SK-N-SH treated with all-trans-retinoic acid at 6 μM for 48 hours (cell line): ENCODE data around the gene SYT4.

Source experiments
- ATAC-seq: fragments of 200-7000 bp; cut with Tn5 transposase; 3 replicates; pipeline ENCODE4 v1.9.1; 2020; ENCODE audit warnings: mild to moderate bottlenecking, moderate library complexity
- ARNTL ChIP-seq: fragments of 450-650 bp; formaldehyde crosslinking; IDR thresholded peaks from 2 replicates; pipeline ENCODE4 v1.5.0; 2020; ENCODE audit warnings: low read depth, mild to moderate bottlenecking, moderate library complexity, borderline replicate concordance
- BACH2 ChIP-seq: fragments of 250-450 bp; sonication (Bioruptor Pico); IDR thresholded peaks from 2 replicates; pipeline ENCODE4 v1.9.0; 2021; ENCODE audit warnings: mild to moderate bottlenecking, borderline replicate concordance
- CSDC2 ChIP-seq: fragments of 250-450 bp; sonication (Bioruptor Pico); IDR thresholded peaks from 2 replicates; pipeline ENCODE4 v1.5.0; 2020; ENCODE audit warnings: mild to moderate bottlenecking, moderate library complexity
- GLIS3 ChIP-seq: fragments of 250-450 bp; sonication (Bioruptor Pico); IDR thresholded peaks from 2 replicates; pipeline ENCODE4 v1.5.0; 2020; ENCODE audit warnings: mild to moderate bottlenecking, moderate library complexity
- ISL1 ChIP-seq: fragments of 250-450 bp; sonication (Bioruptor Pico); IDR thresholded peaks from 2 replicates; pipeline ENCODE4 v2.1.2; 2022; ENCODE audit warnings: mild to moderate bottlenecking, moderate library complexity
- OSR1 ChIP-seq: fragments of 250-450 bp; sonication (Bioruptor Pico); IDR thresholded peaks from 2 replicates; pipeline ENCODE4 v1.8.0; 2022; ENCODE audit warnings: moderate library complexity, mild to moderate bottlenecking, inconsistent platforms
- PPARA ChIP-seq: fragments of 250-450 bp; sonication (Bioruptor Pico); IDR thresholded peaks from 2 replicates; pipeline ENCODE4 v1.5.0; 2020; ENCODE audit warnings: mild to moderate bottlenecking, borderline replicate concordance
- RARB ChIP-seq: fragments of 250-450 bp; sonication (Bioruptor Pico); IDR thresholded peaks from 2 replicates; pipeline ENCODE4 v1.8.0; 2021; ENCODE audit warnings: mild to moderate bottlenecking, moderate library complexity
- SNAI2 ChIP-seq: fragments of 250-450 bp; sonication (Bioruptor Pico); IDR thresholded peaks from 2 replicates; pipeline ENCODE4 v1.5.0; 2020; ENCODE audit warnings: mild to moderate bottlenecking, moderate library complexity
- TCF4 ChIP-seq: fragments of 250-450 bp; sonication (Bioruptor Pico); IDR thresholded peaks from 2 replicates; pipeline ENCODE4 v1.8.0; 2021; ENCODE audit warnings: mild to moderate bottlenecking, moderate library complexity, borderline replicate concordance
- TOX ChIP-seq: fragments of 250-450 bp; sonication (Bioruptor Pico); IDR thresholded peaks from 2 replicates; pipeline ENCODE4 v1.8.0; 2021; ENCODE audit warnings: mild to moderate bottlenecking, moderate library complexity, borderline replicate concordance
- ZFP3 ChIP-seq: fragments of 250-450 bp; sonication (Bioruptor Pico); IDR thresholded peaks from 2 replicates; pipeline ENCODE4 v1.5.0; 2020; ENCODE audit warnings: mild to moderate bottlenecking, moderate library complexity
- ZFP30 ChIP-seq: fragments of 450-650 bp; formaldehyde crosslinking; IDR thresholded peaks from 2 replicates; pipeline ENCODE4 v1.5.0; 2022; ENCODE audit warnings: mild to moderate bottlenecking, moderate library complexity
- ZNF565 ChIP-seq: fragments of 450-650 bp; formaldehyde crosslinking; conservative IDR thresholded peaks from 2 replicates; pipeline ENCODE4 v1.5.0; 2020; ENCODE audit warnings: low read depth, mild to moderate bottlenecking, moderate library complexity
- ZNF70 ChIP-seq: fragments of 450-650 bp; formaldehyde crosslinking; IDR thresholded peaks from 2 replicates; pipeline ENCODE4 v1.5.0; 2020; ENCODE audit warnings: mild to moderate bottlenecking, moderate library complexity
- ZNF8 ChIP-seq: fragments of 450-650 bp; formaldehyde crosslinking; IDR thresholded peaks from 2 replicates; pipeline ENCODE4 v1.5.0; 2020; ENCODE audit warnings: mild to moderate bottlenecking, moderate library complexity
- TF ChIP-seq, protein P1 (sequence below): fragments of 250-450 bp; sonication (Bioruptor Pico); IDR thresholded peaks from 2 replicates; pipeline ENCODE4 v1.5.0; 2020; ENCODE audit warnings: mild to moderate bottlenecking, moderate library complexity
- TF ChIP-seq, protein P2 (sequence below): fragments of 250-450 bp; sonication (Bioruptor Pico); IDR thresholded peaks from 2 replicates; pipeline ENCODE4 v1.5.1; 2020; ENCODE audit warnings: low read depth, mild to moderate bottlenecking, moderate library complexity
- TF ChIP-seq, protein P3 (sequence below): fragments of 250-450 bp; sonication (Bioruptor Pico); IDR thresholded peaks from 2 replicates; pipeline ENCODE4 v1.8.0; 2020; ENCODE audit warnings: mild to moderate bottlenecking, moderate library complexity, borderline replicate concordance
- TF ChIP-seq, protein P4 (sequence below): fragments of 250-450 bp; sonication (Bioruptor Pico); IDR thresholded peaks from 2 replicates; pipeline ENCODE4 v1.5.1; 2021; ENCODE audit warnings: mild to moderate bottlenecking, moderate library complexity

The SYT4 gene

DNA sequence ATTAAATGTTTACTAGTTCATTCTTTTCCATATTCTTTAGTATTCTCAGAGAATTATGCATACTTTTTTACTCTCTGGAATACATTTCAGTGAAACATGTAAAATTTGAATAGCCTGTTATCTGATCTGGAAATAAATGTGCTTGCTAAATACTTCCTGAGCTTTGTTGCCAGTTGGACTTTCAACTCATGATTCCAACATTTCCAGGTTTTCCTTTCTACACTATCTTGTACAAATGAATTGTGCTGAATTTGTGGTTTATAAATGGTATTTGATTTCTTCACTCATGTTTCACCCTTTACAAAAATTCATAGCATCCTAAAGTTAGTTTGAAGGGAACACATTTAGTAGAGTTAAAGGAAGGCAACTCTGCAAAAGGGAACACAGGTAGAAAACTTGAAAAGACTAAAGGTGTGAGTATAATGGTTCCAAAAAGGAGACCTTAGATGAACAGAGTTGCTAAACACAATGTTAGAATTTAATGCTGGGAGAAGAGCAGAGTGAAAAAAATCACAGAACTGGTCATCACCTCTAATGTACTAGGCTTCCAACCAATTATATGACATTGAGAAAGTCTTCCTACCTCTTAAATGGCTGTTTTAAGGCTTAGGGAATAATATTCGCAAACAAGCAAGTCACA is 28.6 kb downstream of the SYT4 start:
- TF ChIP-seq RARB (no peak), PPARA (CRISPR knock-in tag) (no peak), ZFP3 (no peak), ARNTL (no peak)

DNA sequence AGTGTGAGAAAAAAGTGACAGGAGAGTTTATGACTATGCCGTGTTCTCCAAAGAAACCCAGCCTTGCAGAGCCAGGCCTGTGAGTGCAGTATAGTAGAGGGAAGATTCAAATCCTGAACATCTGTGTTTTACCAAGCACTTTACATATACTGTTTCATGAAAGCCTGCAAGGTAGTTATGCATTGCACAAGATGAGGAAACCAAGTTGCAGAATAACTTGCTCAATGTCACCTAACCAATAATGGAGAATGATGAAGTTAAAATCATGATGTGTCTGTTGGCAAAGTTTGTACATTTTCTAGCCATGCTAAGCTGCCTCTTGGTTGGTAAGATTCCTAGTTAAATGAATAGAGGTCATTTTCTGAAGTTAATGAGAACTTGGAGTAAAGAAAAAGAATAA is 29.3 kb downstream of the SYT4 start:
- no peak for ATAC-seq
- TF ChIP-seq SNAI2 (no peak), TCF4 (CRISPR knock-in tag) (no peak), ZNF70 (CRISPR knock-in tag) (no peak), GLIS3 (CRISPR knock-in tag) (no peak), CSDC2 (no peak), ARNTL (no peak), TOX (no peak), ZNF8 (CRISPR knock-in tag) (no peak), OSR1 (CRISPR knock-in tag) (no peak), ZFP30 (CRISPR knock-in tag) (no peak), ZFP3 (no peak), RARB (no peak)
- TF ChIP-seq, protein P1, sequence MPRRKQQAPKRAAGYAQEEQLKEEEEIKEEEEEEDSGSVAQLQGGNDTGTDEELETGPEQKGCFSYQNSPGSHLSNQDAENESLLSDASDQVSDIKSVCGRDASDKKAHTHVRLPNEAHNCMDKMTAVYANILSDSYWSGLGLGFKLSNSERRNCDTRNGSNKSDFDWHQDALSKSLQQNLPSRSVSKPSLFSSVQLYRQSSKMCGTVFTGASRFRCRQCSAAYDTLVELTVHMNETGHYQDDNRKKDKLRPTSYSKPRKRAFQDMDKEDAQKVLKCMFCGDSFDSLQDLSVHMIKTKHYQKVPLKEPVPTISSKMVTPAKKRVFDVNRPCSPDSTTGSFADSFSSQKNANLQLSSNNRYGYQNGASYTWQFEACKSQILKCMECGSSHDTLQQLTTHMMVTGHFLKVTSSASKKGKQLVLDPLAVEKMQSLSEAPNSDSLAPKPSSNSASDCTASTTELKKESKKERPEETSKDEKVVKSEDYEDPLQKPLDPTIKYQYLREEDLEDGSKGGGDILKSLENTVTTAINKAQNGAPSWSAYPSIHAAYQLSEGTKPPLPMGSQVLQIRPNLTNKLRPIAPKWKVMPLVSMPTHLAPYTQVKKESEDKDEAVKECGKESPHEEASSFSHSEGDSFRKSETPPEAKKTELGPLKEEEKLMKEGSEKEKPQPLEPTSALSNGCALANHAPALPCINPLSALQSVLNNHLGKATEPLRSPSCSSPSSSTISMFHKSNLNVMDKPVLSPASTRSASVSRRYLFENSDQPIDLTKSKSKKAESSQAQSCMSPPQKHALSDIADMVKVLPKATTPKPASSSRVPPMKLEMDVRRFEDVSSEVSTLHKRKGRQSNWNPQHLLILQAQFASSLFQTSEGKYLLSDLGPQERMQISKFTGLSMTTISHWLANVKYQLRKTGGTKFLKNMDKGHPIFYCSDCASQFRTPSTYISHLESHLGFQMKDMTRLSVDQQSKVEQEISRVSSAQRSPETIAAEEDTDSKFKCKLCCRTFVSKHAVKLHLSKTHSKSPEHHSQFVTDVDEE (CRISPR knock-in tag) = no peak
- TF ChIP-seq, protein P2, sequence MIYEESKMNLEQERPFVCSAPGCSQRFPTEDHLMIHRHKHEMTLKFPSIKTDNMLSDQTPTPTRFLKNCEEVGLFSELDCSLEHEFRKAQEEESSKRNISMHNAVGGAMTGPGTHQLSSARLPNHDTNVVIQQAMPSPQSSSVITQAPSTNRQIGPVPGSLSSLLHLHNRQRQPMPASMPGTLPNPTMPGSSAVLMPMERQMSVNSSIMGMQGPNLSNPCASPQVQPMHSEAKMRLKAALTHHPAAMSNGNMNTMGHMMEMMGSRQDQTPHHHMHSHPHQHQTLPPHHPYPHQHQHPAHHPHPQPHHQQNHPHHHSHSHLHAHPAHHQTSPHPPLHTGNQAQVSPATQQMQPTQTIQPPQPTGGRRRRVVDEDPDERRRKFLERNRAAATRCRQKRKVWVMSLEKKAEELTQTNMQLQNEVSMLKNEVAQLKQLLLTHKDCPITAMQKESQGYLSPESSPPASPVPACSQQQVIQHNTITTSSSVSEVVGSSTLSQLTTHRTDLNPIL = no peak

More for the DNA sequence above, 28.6 kb downstream of the SYT4 start:
- ATAC-seq = no peak

DNA sequence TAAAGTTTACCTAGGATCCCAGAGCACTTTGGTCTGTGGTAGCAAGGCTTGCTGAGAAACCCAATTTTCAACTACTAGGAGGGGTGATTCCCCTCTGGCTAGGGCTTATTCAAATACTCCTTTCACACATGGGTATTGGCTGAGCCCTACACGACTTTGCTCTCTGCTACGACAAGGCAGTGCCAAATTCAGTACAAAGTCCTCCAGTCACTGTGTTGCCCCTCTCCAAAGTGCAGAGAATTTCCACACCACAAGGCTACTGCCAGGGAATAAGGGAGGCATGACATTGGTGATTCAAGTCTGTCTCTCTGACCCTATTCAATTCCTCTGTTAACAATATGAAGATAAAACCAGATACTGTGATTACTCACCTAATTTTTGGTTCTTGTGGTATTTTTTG is 38.9 kb downstream of the SYT4 start:
- TF ChIP-seq PPARA (CRISPR knock-in tag) (no peak), TCF4 (CRISPR knock-in tag) (no peak), GLIS3 (CRISPR knock-in tag) (no peak), TOX (no peak), ZNF8 (CRISPR knock-in tag) (no peak), ISL1 (no peak)

DNA sequence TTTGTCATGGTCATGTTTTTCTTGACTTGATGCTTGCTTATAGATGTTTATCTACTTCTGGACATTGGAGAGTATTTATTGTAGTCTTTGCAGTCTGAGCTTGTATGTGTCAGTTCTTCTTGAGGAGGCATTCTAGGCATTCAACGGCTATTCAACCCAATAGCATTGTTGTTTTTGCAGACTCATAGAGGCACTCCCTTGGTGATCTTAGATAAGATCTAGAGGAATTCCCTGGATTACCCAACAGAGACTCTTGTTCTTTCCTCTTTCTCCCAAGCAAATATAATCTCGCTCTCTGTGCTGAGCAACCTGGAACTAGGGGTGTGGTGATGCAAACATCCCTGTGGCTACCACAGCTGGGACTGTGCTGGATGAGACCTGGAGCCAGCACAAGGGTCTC is 40.4 kb downstream of the SYT4 start:
- no peak for TF ChIP-seq PPARA (CRISPR knock-in tag)
- TF ChIP-seq BACH2 = no peak
- TF ChIP-seq OSR1 (CRISPR knock-in tag) = no peak
- TF ChIP-seq, protein P3, sequence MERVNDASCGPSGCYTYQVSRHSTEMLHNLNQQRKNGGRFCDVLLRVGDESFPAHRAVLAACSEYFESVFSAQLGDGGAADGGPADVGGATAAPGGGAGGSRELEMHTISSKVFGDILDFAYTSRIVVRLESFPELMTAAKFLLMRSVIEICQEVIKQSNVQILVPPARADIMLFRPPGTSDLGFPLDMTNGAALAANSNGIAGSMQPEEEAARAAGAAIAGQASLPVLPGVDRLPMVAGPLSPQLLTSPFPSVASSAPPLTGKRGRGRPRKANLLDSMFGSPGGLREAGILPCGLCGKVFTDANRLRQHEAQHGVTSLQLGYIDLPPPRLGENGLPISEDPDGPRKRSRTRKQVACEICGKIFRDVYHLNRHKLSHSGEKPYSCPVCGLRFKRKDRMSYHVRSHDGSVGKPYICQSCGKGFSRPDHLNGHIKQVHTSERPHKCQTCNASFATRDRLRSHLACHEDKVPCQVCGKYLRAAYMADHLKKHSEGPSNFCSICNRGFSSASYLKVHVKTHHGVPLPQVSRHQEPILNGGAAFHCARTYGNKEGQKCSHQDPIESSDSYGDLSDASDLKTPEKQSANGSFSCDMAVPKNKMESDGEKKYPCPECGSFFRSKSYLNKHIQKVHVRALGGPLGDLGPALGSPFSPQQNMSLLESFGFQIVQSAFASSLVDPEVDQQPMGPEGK (CRISPR knock-in tag) = no peak
- TF ChIP-seq ZNF565 (CRISPR knock-in tag) = no peak
- TF ChIP-seq ARNTL = no peak
- TF ChIP-seq ZFP30 (CRISPR knock-in tag) = no peak
- TF ChIP-seq, protein P1 (CRISPR knock-in tag) = no peak
- TF ChIP-seq, protein P4, sequence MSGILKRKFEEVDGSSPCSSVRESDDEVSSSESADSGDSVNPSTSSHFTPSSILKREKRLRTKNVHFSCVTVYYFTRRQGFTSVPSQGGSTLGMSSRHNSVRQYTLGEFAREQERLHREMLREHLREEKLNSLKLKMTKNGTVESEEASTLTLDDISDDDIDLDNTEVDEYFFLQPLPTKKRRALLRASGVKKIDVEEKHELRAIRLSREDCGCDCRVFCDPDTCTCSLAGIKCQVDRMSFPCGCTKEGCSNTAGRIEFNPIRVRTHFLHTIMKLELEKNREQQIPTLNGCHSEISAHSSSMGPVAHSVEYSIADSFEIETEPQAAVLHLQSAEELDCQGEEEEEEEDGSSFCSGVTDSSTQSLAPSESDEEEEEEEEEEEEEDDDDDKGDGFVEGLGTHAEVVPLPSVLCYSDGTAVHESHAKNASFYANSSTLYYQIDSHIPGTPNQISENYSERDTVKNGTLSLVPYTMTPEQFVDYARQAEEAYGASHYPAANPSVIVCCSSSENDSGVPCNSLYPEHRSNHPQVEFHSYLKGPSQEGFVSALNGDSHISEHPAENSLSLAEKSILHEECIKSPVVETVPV (CRISPR knock-in tag) = no peak

More for the DNA sequence above, 38.9 kb downstream of the SYT4 start:
- no peak for ATAC-seq

More for the DNA sequence above, 40.4 kb downstream of the SYT4 start:
- no peak for ATAC-seq
